K562 (cell line): Measurements from ENCODE around the gene EIPR1. TPM values are rescaled to one million over a fixed set of nuclear protein-coding genes. Genes with fewer than 3 reads are reported as not detected.

Source experiments
- ATAC-seq: fragments of 200-7000 bp; cut with Tn5 transposase; 3 replicates; pipeline ENCODE4 v1.9.1; 2020; ENCODE audit warnings: moderate library complexity
- BruUV-seq: library from RNA; stranded (reverse); fragments of 400-500 nt; replicated peaks from 2 replicates; lab custom pipeline; 2021; lab: Mats Ljungman, UMichigan
- CTCF ChIA-PET: fragments of 300-600 bp; formaldehyde crosslinking; extraction: SDS; loops from one replicate; lab custom pipeline; 2021; ENCODE audit warnings: low intra/inter-chr PET ratio; lab: Yijun Ruan, JAX
- POLR2A ChIA-PET: fragments of 300-600, 350-650 bp; sonication (Branson Sonifier 250); formaldehyde crosslinking; extraction: SDS; loops from one replicate; lab custom pipeline; 2021; ENCODE audit warnings: antibody characterized with exemption, inconsistent platforms; lab: Yijun Ruan, JAX
- DNase-seq, 4 experiments: peaks; one replicate each; pipeline versions ENCODE4 v3.0.0 to v3.0.0-alpha.2; 2011 to 2018; ENCODE audit warnings: low spot score in 3 of 4, mixed read lengths in 3 of 4; ENCODE audit errors: extremely low read depth in 1 of 4
- FAIRE-seq: peaks from 2 replicates; lab custom pipeline; 2011; peaks lifted over from hg19 to GRCh38; lab: Jason Lieb, UNC
- H2AFZ ChIP-seq: 2 replicates; pipeline ENCODE4 v1.6.0; 2011; ENCODE audit warnings: low read depth, low read length, control low read depth, inconsistent platforms
- H3K27ac ChIP-seq: fragments of 200-600 bp; 3 replicates; pipeline ENCODE4 v1.8.0; 2011; ENCODE audit warnings: low read depth, mild to moderate bottlenecking, control low read depth, inconsistent platforms, low read length, moderate library complexity, mixed read lengths; ENCODE audit errors: extremely low read depth
- H3K27me3 ChIP-seq, 2 experiments: fragments of 300-600 bp in 1 of 2; 2 replicates in 1 of 2; 3 replicates in 1 of 2; pipeline versions ENCODE4 v1.6.0 to v1.8.0; 2011; ENCODE audit warnings: inconsistent platforms in 2 of 2, low read length in 2 of 2, mild to moderate bottlenecking in 1 of 2, mixed read lengths in 1 of 2, moderate library complexity in 1 of 2; ENCODE audit not compliant: control insufficient read depth in 2 of 2, insufficient read depth in 2 of 2
- H3K36me3 ChIP-seq: fragments of 300-600 bp; 3 replicates; pipeline ENCODE4 v1.8.0; 2011; ENCODE audit warnings: mild to moderate bottlenecking, low read length, inconsistent platforms; ENCODE audit not compliant: control insufficient read depth, insufficient read depth
- H3K4me1 ChIP-seq, 2 experiments: fragments of 200-600 bp in 1 of 2; replicated peaks in 1 of 2; 2 replicates in 1 of 2; 3 replicates in 1 of 2; pipeline versions ENCODE4 v1.5.1 to v1.8.0; 2011; ENCODE audit warnings: inconsistent platforms in 2 of 2, low read length in 2 of 2, mild to moderate bottlenecking in 1 of 2, mixed read lengths in 1 of 2, moderate library complexity in 1 of 2; ENCODE audit not compliant: control insufficient read depth in 2 of 2, insufficient read depth in 2 of 2
- H3K4me2 ChIP-seq: 2 replicates; pipeline ENCODE4 v1.6.1; 2011; ENCODE audit warnings: low read length, control low read depth, inconsistent platforms, mixed read lengths; ENCODE audit not compliant: insufficient read depth
- H3K4me3 ChIP-seq: fragments of 200-600 bp; sonication (generic), shearing (Covaris generic); 2 replicates; pipeline ENCODE4 v1.5.1; 2016; ENCODE audit warnings: control low read depth, inconsistent platforms
- H3K79me2 ChIP-seq: fragments of 200-600 bp; 3 replicates; pipeline ENCODE4 v1.8.0; 2011; ENCODE audit warnings: low read length, inconsistent platforms; ENCODE audit not compliant: control insufficient read depth, insufficient read depth
- H3K9ac ChIP-seq, 2 experiments: 2 replicates each; pipeline versions ENCODE4 v1.6.0 to v1.6.1; 2011; ENCODE audit warnings: low read depth in 2 of 2, low read length in 2 of 2, control low read depth in 1 of 2, inconsistent platforms in 1 of 2, mild to moderate bottlenecking in 1 of 2, mixed read lengths in 1 of 2; ENCODE audit not compliant: insufficient read depth in 1 of 2
- H3K9me1 ChIP-seq: one replicate; pipeline ENCODE4 v1.6.0; 2011; ENCODE audit warnings: inconsistent platforms, mild to moderate bottlenecking, low read length, moderate library complexity; ENCODE audit not compliant: control insufficient read depth, insufficient read depth
- H3K9me3 ChIP-seq: replicated peaks from 2 replicates; pipeline ENCODE4 v1.5.1; 2011; ENCODE audit warnings: low read depth, low read length, inconsistent platforms; ENCODE audit not compliant: control insufficient read depth, insufficient read depth
- H4K20me1 ChIP-seq: replicated peaks from 2 replicates; pipeline ENCODE4 v1.6.1; 2011; ENCODE audit warnings: low read length, inconsistent platforms, mixed read lengths; ENCODE audit not compliant: control insufficient read depth, insufficient read depth
- BCOR ChIP-seq: fragments of 450-650 bp; IDR thresholded peaks from 2 replicates; pipeline ENCODE4 v1.6.1; 2016
- CHD1 ChIP-seq: fragments of 200-600 bp; sonication (generic); IDR thresholded peaks from one replicate; pipeline ENCODE4 v1.6.1; 2012; ENCODE audit warnings: mild to moderate bottlenecking, moderate library complexity, low read length, inconsistent platforms
- COPS2 ChIP-seq: fragments of 450-650 bp; conservative IDR thresholded peaks from 2 replicates; pipeline ENCODE4 v1.6.1; 2016; ENCODE audit warnings: mild to moderate bottlenecking, moderate library complexity
- CSDE1 ChIP-seq, 2 experiments: fragments of 450-650 bp; IDR thresholded peaks; 2 replicates each; pipeline ENCODE4 v1.6.1; 2016; ENCODE audit warnings: mild to moderate bottlenecking in 1 of 2
- ETV1 ChIP-seq: fragments of 450-650 bp; conservative IDR thresholded peaks from 2 replicates; pipeline ENCODE4 v1.6.1; 2016; ENCODE audit warnings: missing genetic modification characterization, control low read depth, low read depth, missing compliant biosample characterization
- FOXA1 ChIP-seq: fragments of 450-650 bp; IDR thresholded peaks from 2 replicates; pipeline ENCODE4 v1.6.1; 2016; ENCODE audit warnings: mild to moderate bottlenecking, borderline replicate concordance
- FOXJ3 ChIP-seq: sonication (generic); formaldehyde crosslinking; IDR thresholded peaks from 2 replicates; pipeline ENCODE4 v1.4.0; 2020; ENCODE audit warnings: mild to moderate bottlenecking, missing genetic modification reagents
- KLF13 ChIP-seq: fragments of 450-650 bp; IDR thresholded peaks from 2 replicates; pipeline ENCODE4 v1.6.1; 2016; ENCODE audit warnings: missing genetic modification characterization, low read depth, mild to moderate bottlenecking, missing compliant biosample characterization, moderate library complexity, borderline replicate concordance
- NCOA1 ChIP-seq: fragments of 450-650 bp; IDR thresholded peaks from 2 replicates; pipeline ENCODE4 v1.6.1; 2016; ENCODE audit warnings: low read depth
- NCOA6 ChIP-seq: fragments of 450-650 bp; IDR thresholded peaks from 2 replicates; pipeline ENCODE4 v1.6.1; 2017; ENCODE audit warnings: mild to moderate bottlenecking
- POLR3A ChIP-seq: IDR thresholded peaks from 2 replicates; pipeline ENCODE4 v1.6.1; 2011; ENCODE audit warnings: borderline replicate concordance, mild to moderate bottlenecking, moderate library complexity; ENCODE audit not compliant: insufficient read length, insufficient read depth; ENCODE audit errors: extremely low read depth
- SP2 ChIP-seq: IDR thresholded peaks from 2 replicates; pipeline ENCODE4 v1.6.1; 2011; ENCODE audit warnings: mild to moderate bottlenecking, low read depth, low read length, moderate library complexity; ENCODE audit not compliant: poor library complexity, severe bottlenecking; ENCODE audit errors: extremely low read depth
- SREBF1 ChIP-seq: fragments of 150-350 bp; IDR thresholded peaks from 2 replicates; pipeline ENCODE4 v1.6.1; 2014; ENCODE audit warnings: antibody characterized with exemption, low read depth, low read length, borderline replicate concordance
- SREBF2 ChIP-seq: sonication (generic); formaldehyde crosslinking; IDR thresholded peaks from 2 replicates; pipeline ENCODE4 v1.4.0; 2020; ENCODE audit warnings: mild to moderate bottlenecking, missing genetic modification reagents
- SRSF9 ChIP-seq: fragments of 200-400 bp; formaldehyde crosslinking; IDR thresholded peaks from 2 replicates; pipeline ENCODE4 v1.6.1; 2017; ENCODE audit warnings: low read depth, low read length, borderline replicate concordance
- TSC22D4 ChIP-seq: fragments of 450-650 bp; IDR thresholded peaks from 2 replicates; pipeline ENCODE4 v1.6.1; 2016; ENCODE audit warnings: missing genetic modification characterization, missing biosample characterization, control low read depth
- WHSC1 ChIP-seq: IDR thresholded peaks from one replicate; pipeline ENCODE4 v1.6.1; 2012; ENCODE audit warnings: low read length, control low read depth, inconsistent platforms
- ZBED1 ChIP-seq: IDR thresholded peaks from 2 replicates; pipeline ENCODE4 v1.6.1; 2014
- ZBTB17 ChIP-seq: fragments of 450-650 bp; formaldehyde crosslinking; IDR thresholded peaks from 2 replicates; pipeline ENCODE4 v1.4.0; 2020; ENCODE audit warnings: mild to moderate bottlenecking
- ZNF384 ChIP-seq: IDR thresholded peaks from 2 replicates; pipeline ENCODE4 v1.6.1; 2012; ENCODE audit warnings: low read depth, low read length, improper control_type of control experiment
- ZNF444 ChIP-seq: fragments of 250-450 bp; sonication (Bioruptor Pico); IDR thresholded peaks from 2 replicates; pipeline ENCODE4 v1.4.0; 2020; ENCODE audit warnings: mild to moderate bottlenecking, moderate library complexity
- WGBS: fragments of 100-300 bp; shearing (Covaris generic); methylation state at CpG from one replicate; pipeline ENCODE4 v1.1.6; 2016; ENCODE audit warnings: low coverage, mixed read lengths; ENCODE audit not compliant: insufficient coverage; ENCODE audit errors: missing lambda C conversion rate; 5-methylcytosine and 5-hydroxymethylcytosine counted together
- in situ Hi-C: fragments of 300-500 bp; cut with MboI; formaldehyde crosslinking; loops from 4 replicates; pipeline ENCODE4 v1.15.0; 2018; ENCODE audit warnings: inconsistent platforms, mixed read lengths
- intact Hi-C: fragments of 100-400 bp; cut with micrococcal nuclease; formaldehyde crosslinking; loops from 2 replicates; pipeline ENCODE4 v1.14.2; 2022
- polyA plus RNA-seq, 8 experiments: library from polyadenylated mRNA; depleted of rRNA in 4 of 8; stranded (reverse) in 5 of 8; unstranded in 3 of 8; fragments of >200 nt; fragmentation: Nextera tagmentation in 2 of 8; fragmentation: Illumina TruSeq in 1 of 8; extraction: Ambion mirVana in 2 of 8; extraction: Trizol in 1 of 8; gene quantifications; 2 replicates each; pipeline versions ENCODE4 v1.2.1 to v1.2.3, GENCODE V29; 2011 to 2014; ENCODE audit warnings: inconsistent platforms in 1 of 8, missing spikeins in 1 of 8
- total RNA-seq, 7 experiments: library from RNA; depleted of rRNA in 6 of 7; stranded (reverse); fragments of >200 nt in 6 of 7; fragmentation: Illumina TruSeq in 2 of 7; extraction: Trizol in 2 of 7; gene quantifications; 2 replicates each; pipeline versions ENCODE4 v1.2.1 to v1.2.3, GENCODE V29; 2011 to 2021; ENCODE audit warnings: low replicate concordance in 1 of 7
- TF ChIP-seq, protein P1 (sequence below): fragments of 450-650 bp; formaldehyde crosslinking; conservative IDR thresholded peaks from 2 replicates; pipeline ENCODE4 v1.4.0; 2022; ENCODE audit warnings: mild to moderate bottlenecking, missing genetic modification characterization
- TF ChIP-seq, protein P2 (sequence below): fragments of 450-650 bp; formaldehyde crosslinking; IDR thresholded peaks from 2 replicates; pipeline ENCODE4 v1.4.0; 2022; ENCODE audit warnings: missing genetic modification characterization

Gene EIPR1
- total and polyA plus RNA-seq, 9 of the 15 experiments (the other 6 are each of a cell fraction or from before 2014, with no cell fraction given): 19.9 to 54.4 (median 35.9) TPM

DNA sequence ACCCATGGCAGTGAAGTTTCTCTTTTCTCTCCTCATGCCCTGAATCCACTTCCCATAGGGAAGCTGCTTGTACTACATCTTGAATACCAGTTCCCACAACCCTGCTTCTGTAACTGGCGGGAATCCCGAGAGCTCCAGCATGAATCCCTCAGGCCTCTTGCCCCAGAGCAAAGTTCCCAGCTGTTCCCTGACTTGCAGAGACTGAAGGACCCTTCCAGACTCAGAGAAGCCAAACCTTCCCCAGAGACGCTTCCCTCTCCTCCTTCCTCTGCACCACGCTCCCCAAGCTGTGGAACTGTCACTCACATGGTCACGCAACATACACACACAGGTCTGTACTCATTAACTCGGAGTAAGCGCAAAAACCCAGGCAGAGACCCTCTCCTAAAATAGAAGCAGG lies 28.3 kb upstream of the EIPR1 start (continued):
- TF ChIP-seq CSDE1 (IDR thresholded peaks at IDR 0.05): no peak
- no peak for TF ChIP-seq SREBF1
- TF ChIP-seq BCOR: no peak
- no peak for TF ChIP-seq NCOA1
- no peak for TF ChIP-seq POLR3A
- no peak for TF ChIP-seq FOXJ3 (CRISPR knock-in tag)
- no peak for TF ChIP-seq ZBTB17 (CRISPR knock-in tag)

DNA sequence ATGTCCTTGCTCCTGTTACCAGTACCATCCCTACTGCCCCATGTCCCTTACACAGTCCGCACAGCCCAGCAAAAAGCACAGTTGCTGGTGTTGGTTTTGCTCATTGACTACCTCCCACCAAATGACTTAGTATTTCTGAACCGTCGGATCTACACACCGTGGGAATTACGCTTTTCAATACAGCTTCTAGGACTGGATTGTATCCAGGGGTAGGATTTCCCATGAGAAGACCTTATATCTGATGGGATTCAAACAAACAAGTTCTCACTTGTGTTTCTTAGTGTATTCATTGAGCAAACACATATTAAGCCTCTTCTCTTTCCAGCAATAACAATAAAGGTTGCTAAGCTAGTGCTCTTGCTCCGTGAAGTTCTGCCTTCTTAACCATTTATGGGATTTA lies 27.7 kb upstream of the EIPR1 start:
- no peak for ATAC-seq
- BruUV-seq: no TSS peak
- ChIA-PET POLR2A (interaction anchor here (1.2 kb wide), 1 partner anchor 10 kb away, joined by 3 read pairs; no protein-coding TSS in a partner anchor), CTCF (no interaction called here)
- intact Hi-C loops (no loop called here), in situ Hi-C loops (no loop called here)
- TF ChIP-seq SP2: no peak
- no peak for TF ChIP-seq ETV1
- no peak for TF ChIP-seq ZBED1
- no peak for TF ChIP-seq NCOA6
- no peak for TF ChIP-seq SRSF9
- TF ChIP-seq ZNF384: no peak
- TF ChIP-seq FOXA1: no peak
- TF ChIP-seq SREBF2 (CRISPR knock-in tag): no peak
- TF ChIP-seq WHSC1: no peak
- no peak for TF ChIP-seq ZNF444 (CRISPR knock-in tag)
- TF ChIP-seq, protein P1, sequence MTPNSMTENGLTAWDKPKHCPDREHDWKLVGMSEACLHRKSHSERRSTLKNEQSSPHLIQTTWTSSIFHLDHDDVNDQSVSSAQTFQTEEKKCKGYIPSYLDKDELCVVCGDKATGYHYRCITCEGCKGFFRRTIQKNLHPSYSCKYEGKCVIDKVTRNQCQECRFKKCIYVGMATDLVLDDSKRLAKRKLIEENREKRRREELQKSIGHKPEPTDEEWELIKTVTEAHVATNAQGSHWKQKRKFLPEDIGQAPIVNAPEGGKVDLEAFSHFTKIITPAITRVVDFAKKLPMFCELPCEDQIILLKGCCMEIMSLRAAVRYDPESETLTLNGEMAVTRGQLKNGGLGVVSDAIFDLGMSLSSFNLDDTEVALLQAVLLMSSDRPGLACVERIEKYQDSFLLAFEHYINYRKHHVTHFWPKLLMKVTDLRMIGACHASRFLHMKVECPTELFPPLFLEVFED (CRISPR knock-in tag): no peak
- no peak for TF ChIP-seq COPS2
- TF ChIP-seq TSC22D4 (tag): no peak
- no peak for TF ChIP-seq CHD1
- TF ChIP-seq, protein P2, sequence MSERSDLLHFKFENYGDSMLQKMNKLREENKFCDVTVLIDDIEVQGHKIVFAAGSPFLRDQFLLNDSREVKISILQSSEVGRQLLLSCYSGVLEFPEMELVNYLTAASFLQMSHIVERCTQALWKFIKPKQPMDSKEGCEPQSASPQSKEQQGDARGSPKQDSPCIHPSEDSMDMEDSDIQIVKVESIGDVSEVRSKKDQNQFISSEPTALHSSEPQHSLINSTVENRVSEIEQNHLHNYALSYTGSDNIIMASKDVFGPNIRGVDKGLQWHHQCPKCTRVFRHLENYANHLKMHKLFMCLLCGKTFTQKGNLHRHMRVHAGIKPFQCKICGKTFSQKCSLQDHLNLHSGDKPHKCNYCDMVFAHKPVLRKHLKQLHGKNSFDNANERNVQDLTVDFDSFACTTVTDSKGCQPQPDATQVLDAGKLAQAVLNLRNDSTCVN (CRISPR knock-in tag): no peak
- no peak for TF ChIP-seq KLF13
- peaks cover 0 to 7% of the 10 kb centered on the region in 2 experiments; a peak in 2 of 5 replicates for H3K4me1 ChIP-seq
- no peak overlapping the region for H3K4me3 ChIP-seq
- no peak for DNase-seq
- no peak overlapping the region for H2AFZ ChIP-seq
- 97% methylated on average over 6 of the region's 6 CpGs for WGBS
- H3K9me1 ChIP-seq: no peaks in the 10 kb centered on the region
- H3K4me2 ChIP-seq: no peak overlapping the region
- no peak for FAIRE-seq
- H3K27ac ChIP-seq: no peak overlapping the region
- no peak overlapping the region for H3K9ac ChIP-seq
- no peaks in the 10 kb centered on the region for H3K27me3 ChIP-seq
- H3K79me2 ChIP-seq: no peaks in the 10 kb centered on the region; the same call in 2 of the 3 replicates
- no peaks in the 10 kb centered on the region; the same call in 1 of the 2 replicates for H4K20me1 ChIP-seq
- peaks cover 58% of the 10 kb centered on the region for H3K36me3 ChIP-seq
- H3K9me3 ChIP-seq: no peaks in the 10 kb centered on the region
